Central memory CD4-positive, alpha-beta T cell (primary cell): ENCODE data around the gene CRYBG1.

ENCODE experiments used
- DNase-seq: peaks from one replicate; pipeline ENCODE4 v3.0.0; 2022

The CRYBG1 gene

DNA sequence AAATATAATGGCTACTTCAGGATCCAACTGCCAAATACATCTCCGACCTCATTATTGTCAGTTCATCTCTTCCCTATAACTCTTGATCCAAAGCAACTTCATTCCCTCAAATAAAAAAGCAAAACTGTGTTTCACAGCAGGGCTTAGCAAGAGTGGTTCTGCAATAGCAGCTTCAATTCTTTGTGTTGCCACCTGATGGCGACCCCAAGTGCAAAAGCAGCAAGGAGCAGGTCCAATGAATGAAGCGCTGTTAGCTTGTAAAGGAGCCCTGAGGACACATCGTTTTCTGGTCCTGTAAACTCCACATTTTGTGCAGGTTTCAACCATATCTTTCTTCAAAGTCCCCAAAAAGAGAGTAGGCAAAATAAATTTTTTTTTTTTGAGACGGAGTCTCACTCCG lies 249.2 kb downstream of the CRYBG1 start:
- no peak for DNase-seq

DNA sequence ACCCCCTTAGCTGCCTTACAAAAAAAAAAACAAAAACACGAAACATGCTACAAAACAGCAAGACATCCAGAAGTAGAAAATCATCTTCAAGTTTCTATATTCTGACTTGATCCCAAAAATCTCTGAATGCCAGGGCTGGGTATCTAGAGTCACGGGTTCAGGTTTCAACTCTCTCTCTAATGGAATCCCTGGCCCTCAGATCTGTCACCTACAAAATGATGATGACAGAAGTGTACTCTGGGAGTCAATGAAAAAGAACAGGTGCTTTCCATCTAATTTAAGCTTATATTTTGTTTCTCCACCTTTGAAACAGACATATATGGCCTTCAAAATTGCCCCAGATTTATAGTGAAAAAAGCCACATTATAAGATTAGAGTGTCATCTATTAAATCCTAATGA lies 250.5 kb downstream of the CRYBG1 start:
- no peak for DNase-seq

GRCh38 chr6:106612671-106613416 lies 252.3 kb downstream of the CRYBG1 start:
- no peak for DNase-seq

DNA sequence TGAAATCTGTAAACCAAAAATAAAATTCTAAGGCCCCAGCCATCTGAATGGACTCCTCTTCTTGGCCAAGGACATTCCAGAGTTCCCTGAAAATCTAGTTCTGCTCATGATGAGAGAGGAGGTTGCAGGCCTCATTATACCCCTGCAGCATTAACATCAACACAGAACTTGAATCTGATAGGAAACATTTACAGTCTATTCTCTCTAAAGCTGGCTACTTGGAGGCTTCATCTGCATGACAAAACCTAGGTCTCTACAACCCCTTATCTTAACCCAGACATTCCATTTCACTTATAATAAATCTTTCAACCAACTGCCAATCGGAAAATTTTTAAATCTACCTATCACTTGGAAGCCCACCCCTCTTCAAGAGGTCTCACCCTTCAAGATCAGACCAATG lies 253.1 kb downstream of the CRYBG1 start:
- DNase-seq, result no peak

- DNase-seq, result no peak
Observed at GRCh38 chr6:106614166-106614565, 253.6 kb downstream of the CRYBG1 start.

DNA sequence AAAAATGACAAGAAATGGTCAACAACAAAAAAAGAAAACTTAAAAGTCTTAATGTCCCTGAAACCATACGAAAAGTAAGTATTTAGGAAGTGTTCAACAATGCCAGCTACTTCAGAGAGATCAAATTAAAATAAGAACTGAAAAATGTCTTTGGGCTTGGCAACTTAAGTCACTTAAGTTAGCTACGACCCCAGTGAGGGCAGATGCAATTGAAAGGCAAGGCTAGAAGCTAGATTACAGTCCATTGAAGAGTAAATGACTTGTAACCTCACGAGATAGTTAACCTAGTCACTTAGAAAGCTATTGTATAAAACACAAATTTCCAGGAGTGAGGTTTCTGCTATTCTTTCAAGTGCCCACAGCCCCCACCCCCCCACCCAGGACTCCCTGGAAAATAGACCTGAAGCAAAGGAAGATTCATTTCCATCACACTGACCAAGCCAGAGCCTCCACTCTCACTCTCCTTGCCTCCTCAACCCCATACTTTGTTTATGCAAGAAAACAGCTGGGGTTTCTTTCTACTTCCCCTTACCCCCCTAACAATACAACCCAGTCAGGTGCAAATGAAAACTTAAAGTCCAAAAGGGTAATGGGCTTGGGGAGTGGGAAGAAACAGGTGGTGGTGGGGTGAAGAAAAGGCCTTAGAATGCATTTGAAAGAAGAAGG lies 254.2 kb downstream of the CRYBG1 start:
- no peak for DNase-seq

GRCh38 chr6:106617302-106617701 lies 256.8 kb downstream of the CRYBG1 start:
- DNase-seq, result no peak

DNA sequence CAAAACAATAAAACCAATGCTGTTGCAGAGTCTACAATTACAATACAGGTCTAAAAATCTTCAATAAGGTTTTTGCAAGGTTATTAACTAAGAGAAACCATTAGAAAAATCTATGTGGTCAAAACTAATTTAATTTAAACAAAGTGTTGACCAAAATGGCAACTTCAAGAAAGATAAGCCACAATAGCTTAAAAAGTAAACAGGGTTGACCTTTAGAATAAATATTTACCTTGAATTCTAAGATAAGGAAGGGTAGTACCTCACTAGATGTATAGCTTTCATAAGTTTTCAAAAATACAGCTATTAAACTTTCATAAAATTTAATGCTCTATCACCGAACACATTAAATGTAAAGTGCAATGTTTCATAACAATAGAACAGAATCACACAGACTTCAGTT lies 257.3 kb downstream of the CRYBG1 start:
- no peak for DNase-seq

GRCh38 chr6:106618324-106618723 lies 257.8 kb downstream of the CRYBG1 start:
- DNase-seq, result no peak

- no peak for DNase-seq
Observed at GRCh38 chr6:106619223-106619622, 258.7 kb downstream of the CRYBG1 start.

- DNase-seq, result no peak
Observed at GRCh38 chr6:106620931-106621672, 260.6 kb downstream of the CRYBG1 start.
